GM10266 (cell line): ENCODE data around the gene CYTIP.

ENCODE experiments used
- DNase-seq: peaks from one replicate; pipeline ENCODE4 v3.0.0; 2012; ENCODE audit errors: extremely low spot score
- TF ChIP-seq, protein P1 (sequence below): IDR thresholded peaks from 2 replicates; pipeline ENCODE4 v1.5.1; 2012; ENCODE audit warnings: mild to moderate bottlenecking, low read depth; ENCODE audit not compliant: control insufficient read depth, insufficient read depth; ENCODE audit errors: missing control alignments

CYTIP gene

DNA sequence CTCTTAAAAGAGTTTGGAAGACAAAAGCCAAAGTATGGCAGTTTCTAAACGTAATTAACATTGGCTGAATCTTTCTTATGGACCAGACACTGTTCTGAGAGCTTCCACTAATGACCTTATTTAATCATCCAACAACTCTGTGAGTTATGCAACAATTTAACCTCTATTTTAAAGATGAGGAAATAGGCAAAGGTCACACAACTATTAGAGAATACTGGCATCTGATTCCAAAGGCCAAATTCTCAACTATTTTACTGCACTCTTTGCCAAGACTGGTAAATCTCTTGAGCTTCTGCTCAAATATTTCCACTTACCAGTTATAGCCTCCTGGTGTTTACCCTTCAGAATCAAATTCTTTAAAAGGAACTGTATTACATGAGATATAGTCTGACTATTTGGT lies 76.2 kb downstream of the CYTIP start:
- TF ChIP-seq, protein P1, sequence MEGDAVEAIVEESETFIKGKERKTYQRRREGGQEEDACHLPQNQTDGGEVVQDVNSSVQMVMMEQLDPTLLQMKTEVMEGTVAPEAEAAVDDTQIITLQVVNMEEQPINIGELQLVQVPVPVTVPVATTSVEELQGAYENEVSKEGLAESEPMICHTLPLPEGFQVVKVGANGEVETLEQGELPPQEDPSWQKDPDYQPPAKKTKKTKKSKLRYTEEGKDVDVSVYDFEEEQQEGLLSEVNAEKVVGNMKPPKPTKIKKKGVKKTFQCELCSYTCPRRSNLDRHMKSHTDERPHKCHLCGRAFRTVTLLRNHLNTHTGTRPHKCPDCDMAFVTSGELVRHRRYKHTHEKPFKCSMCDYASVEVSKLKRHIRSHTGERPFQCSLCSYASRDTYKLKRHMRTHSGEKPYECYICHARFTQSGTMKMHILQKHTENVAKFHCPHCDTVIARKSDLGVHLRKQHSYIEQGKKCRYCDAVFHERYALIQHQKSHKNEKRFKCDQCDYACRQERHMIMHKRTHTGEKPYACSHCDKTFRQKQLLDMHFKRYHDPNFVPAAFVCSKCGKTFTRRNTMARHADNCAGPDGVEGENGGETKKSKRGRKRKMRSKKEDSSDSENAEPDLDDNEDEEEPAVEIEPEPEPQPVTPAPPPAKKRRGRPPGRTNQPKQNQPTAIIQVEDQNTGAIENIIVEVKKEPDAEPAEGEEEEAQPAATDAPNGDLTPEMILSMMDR, result no peak

More for the DNA sequence above, 76.2 kb downstream of the CYTIP start:
- DNase-seq, result no peak
